MM.1S (cell line): ENCODE measurements around the gene YIPF4.
"Not testable (repeated sequence)": the region's sequence is repeated elsewhere in the genome, so short reads cannot be mapped to it uniquely, and the experiment has no call there.

Experiments used
- DNase-seq: peaks from one replicate; pipeline ENCODE4 v3.0.0-alpha.2; 2015
- H2AFZ ChIP-seq: fragments of 300-600 bp; sonication (generic); 2 replicates; pipeline ENCODE4 v1.6.0; 2016; ENCODE audit warnings: antibody characterized with exemption, low read length
- H3F3A ChIP-seq: fragments of 300-600 bp; sonication (generic); 2 replicates; pipeline ENCODE4 v1.6.1; 2016; ENCODE audit warnings: mild to moderate bottlenecking, antibody characterized with exemption, low read length, moderate library complexity, mixed read lengths; ENCODE audit not compliant: insufficient read depth
- H3K27ac ChIP-seq: fragments of 300-600 bp; sonication (generic); 2 replicates; pipeline ENCODE4 v1.5.1; 2016; ENCODE audit warnings: mild to moderate bottlenecking, low read length
- H3K27me3 ChIP-seq: fragments of 300-600 bp; sonication (generic); replicated peaks from 2 replicates; pipeline ENCODE4 v1.6.0; 2016; ENCODE audit warnings: low read length; ENCODE audit not compliant: insufficient read depth
- H3K36me3 ChIP-seq: fragments of 300-600 bp; sonication (generic); replicated peaks from 2 replicates; pipeline ENCODE4 v1.6.1; 2016; ENCODE audit warnings: mild to moderate bottlenecking, low read length, mixed read lengths; ENCODE audit not compliant: insufficient read depth
- H3K4me1 ChIP-seq: fragments of 300-600 bp; sonication (generic); 2 replicates; pipeline ENCODE4 v1.6.1; 2016; ENCODE audit warnings: low read length, mixed read lengths
- H3K4me2 ChIP-seq: fragments of 300-600 bp; sonication (generic); 2 replicates; pipeline ENCODE4 v1.6.0; 2016; ENCODE audit warnings: low read depth, low read length
- H3K4me3 ChIP-seq: fragments of 300-600 bp; sonication (generic); 2 replicates; pipeline ENCODE4 v1.5.1; 2016; ENCODE audit warnings: low read length, mixed read lengths
- H3K79me2 ChIP-seq: fragments of 300-600 bp; sonication (generic); 2 replicates; pipeline ENCODE4 v1.6.1; 2016; ENCODE audit warnings: mixed run types, low read length, mixed read lengths
- H3K9ac ChIP-seq: fragments of 300-600 bp; sonication (generic); 2 replicates; pipeline ENCODE4 v1.6.1; 2016; ENCODE audit warnings: low read length, mixed read lengths
- H3K9me2 ChIP-seq: fragments of 300-600 bp; sonication (generic); replicated peaks from 2 replicates; pipeline ENCODE4 v1.6.1; 2016; ENCODE audit warnings: mild to moderate bottlenecking, low read length, mixed read lengths; ENCODE audit not compliant: insufficient read depth
- H3K9me3 ChIP-seq: fragments of 300-600 bp; sonication (generic); replicated peaks from 2 replicates; pipeline ENCODE4 v1.6.1; 2016; ENCODE audit warnings: mild to moderate bottlenecking, low read length, mixed read lengths; ENCODE audit not compliant: insufficient read depth
- H4K20me1 ChIP-seq: fragments of 300-600 bp; sonication (generic); 2 replicates; pipeline ENCODE4 v1.6.1; 2016; ENCODE audit warnings: mild to moderate bottlenecking, low read length, moderate library complexity, mixed read lengths; ENCODE audit not compliant: insufficient read depth
- EZH2 ChIP-seq: fragments of 300-600 bp; sonication (generic); optimal IDR thresholded peaks from 2 replicates; pipeline ENCODE3; 2017; ENCODE audit warnings: low read depth, mild to moderate bottlenecking, antibody characterized with exemption, low read length, mixed read lengths
- EZH2phosphoT487 ChIP-seq: fragments of 300-600 bp; sonication (generic); IDR thresholded peaks from 2 replicates; pipeline ENCODE4 v1.6.1; 2018; ENCODE audit warnings: antibody characterized with exemption, low read length
- TF ChIP-seq, protein P1 (sequence below): fragments of 300-600 bp; sonication (generic); IDR thresholded peaks from 2 replicates; pipeline ENCODE4 v1.5.1; 2016; ENCODE audit warnings: antibody characterized with exemption, low read length, mixed read lengths

Gene YIPF4

DNA sequence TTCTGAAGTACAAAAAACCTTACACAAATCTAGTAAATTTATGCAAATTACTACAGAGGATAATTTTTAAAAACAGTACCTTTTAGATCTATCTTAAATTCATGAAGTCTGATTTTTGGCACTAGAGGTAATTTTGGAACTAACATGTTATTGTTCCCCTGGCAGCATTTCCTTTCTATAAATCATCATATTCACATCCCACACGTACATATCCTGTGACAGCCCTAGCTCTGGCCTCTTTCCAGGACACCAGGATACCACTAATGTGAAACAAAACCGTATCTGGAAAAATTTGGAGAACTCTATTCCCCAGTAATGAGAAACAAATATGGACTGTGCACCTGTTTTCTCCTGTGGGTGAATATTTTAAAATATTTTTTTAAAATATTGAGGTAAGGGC is 65.1 kb downstream of the YIPF4 start:
- Histone ChIP-seq H3K9ac (no peak overlapping the region), H2AFZ (no peak overlapping the region), H3K27ac (no peak overlapping the region), H4K20me1 (no peaks in the 10 kb centered on the region), H3K9me2 (no peaks in the 10 kb centered on the region), H3F3A (no peaks in the 10 kb centered on the region), H3K4me2 (no peak overlapping the region), H3K9me3 (no peaks in the 10 kb centered on the region), H3K79me2 (no peaks in the 10 kb centered on the region), H3K36me3 (no peaks in the 10 kb centered on the region), H3K4me3 (no peak overlapping the region), H3K27me3 (no peaks in the 10 kb centered on the region), H3K4me1 (no peaks in the 10 kb centered on the region)
- TF ChIP-seq EZH2 (no peak), EZH2phosphoT487 (no peak)
- TF ChIP-seq, protein P1, sequence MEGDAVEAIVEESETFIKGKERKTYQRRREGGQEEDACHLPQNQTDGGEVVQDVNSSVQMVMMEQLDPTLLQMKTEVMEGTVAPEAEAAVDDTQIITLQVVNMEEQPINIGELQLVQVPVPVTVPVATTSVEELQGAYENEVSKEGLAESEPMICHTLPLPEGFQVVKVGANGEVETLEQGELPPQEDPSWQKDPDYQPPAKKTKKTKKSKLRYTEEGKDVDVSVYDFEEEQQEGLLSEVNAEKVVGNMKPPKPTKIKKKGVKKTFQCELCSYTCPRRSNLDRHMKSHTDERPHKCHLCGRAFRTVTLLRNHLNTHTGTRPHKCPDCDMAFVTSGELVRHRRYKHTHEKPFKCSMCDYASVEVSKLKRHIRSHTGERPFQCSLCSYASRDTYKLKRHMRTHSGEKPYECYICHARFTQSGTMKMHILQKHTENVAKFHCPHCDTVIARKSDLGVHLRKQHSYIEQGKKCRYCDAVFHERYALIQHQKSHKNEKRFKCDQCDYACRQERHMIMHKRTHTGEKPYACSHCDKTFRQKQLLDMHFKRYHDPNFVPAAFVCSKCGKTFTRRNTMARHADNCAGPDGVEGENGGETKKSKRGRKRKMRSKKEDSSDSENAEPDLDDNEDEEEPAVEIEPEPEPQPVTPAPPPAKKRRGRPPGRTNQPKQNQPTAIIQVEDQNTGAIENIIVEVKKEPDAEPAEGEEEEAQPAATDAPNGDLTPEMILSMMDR, result no peak
- no peak for DNase-seq

GRCh38 chr2:32350797-32351196 is 73.1 kb downstream of the YIPF4 start:
- H3K27ac ChIP-seq, H3K27me3 ChIP-seq, H3K36me3 ChIP-seq, H3K4me1 ChIP-seq, H3K9ac ChIP-seq, DNase-seq, H3K9me3 ChIP-seq, H3K4me2 ChIP-seq, H3F3A ChIP-seq, H3K9me2 ChIP-seq, H4K20me1 ChIP-seq, H2AFZ ChIP-seq, H3K4me3 ChIP-seq, H3K79me2 ChIP-seq: not testable (repeated sequence)

DNA sequence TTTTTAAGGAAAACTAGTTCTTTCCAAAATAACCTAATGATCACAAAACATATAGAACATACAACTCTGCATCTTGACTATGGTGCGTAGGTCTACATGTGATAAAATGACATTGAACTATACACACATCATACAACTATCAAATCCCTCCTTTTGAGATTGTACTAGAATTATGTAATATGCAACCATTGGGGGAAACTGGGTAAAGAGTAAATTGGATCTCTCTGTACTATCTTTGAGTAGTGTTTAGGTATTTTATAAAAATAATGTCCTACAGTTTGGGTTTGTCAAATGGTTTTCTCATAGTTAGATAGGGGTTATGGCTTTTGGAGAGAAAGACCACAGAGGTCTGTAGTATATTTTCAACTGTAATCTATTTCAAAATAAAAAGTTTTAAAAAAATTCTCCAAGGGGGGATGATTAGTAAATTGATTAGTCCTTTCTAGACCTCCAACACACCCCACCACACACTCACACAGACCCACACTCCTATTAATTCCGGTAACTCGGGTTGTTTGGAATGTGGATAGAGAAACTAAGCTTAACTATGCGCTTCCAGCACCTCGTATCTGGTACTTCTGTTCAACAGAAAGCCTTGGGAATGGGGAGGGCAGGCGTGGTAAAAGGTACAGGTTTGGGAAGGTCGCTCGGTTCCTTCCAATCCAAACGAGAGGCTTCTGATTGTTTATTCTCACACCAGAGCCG is 78.4 kb downstream of the YIPF4 start:
- Histone ChIP-seq H2AFZ (peak overlapping the region; percentile 97), H3K9me2 (no peaks in the 10 kb centered on the region), H3K27me3 (no peaks in the 10 kb centered on the region), H4K20me1 (peaks cover 31% of the 10 kb centered on the region), H3K79me2 (peaks cover 40% of the 10 kb centered on the region), H3K4me1 (peaks cover 16% of the 10 kb centered on the region), H3K27ac (peak overlapping the region; percentile 80; the same call in 1 of the 2 replicates), H3K9me3 (no peaks in the 10 kb centered on the region), H3K4me3 (peak overlapping the region; percentile 100), H3K36me3 (peaks cover under 1% of the 10 kb centered on the region; the same call in 1 of the 2 replicates), H3K9ac (peak overlapping the region; percentile 91), H3K4me2 (peak overlapping the region; percentile 68), H3F3A (peaks cover 17% of the 10 kb centered on the region)
- DNase-seq, result no peak
- TF ChIP-seq, protein P1, result no peak
- TF ChIP-seq EZH2phosphoT487, result no peak
- TF ChIP-seq EZH2, result no peak

GRCh38 chr2:32356681-32357317 is 79.1 kb downstream of the YIPF4 start, which contains the start of gene BIRC6:
Gene BIRC6, plus strand, starts transcription at chr2:32357023. Its CDS starts 139 bp downstream, at chr2:32357162.
- no peaks in the 10 kb centered on the region for H3K9me2 ChIP-seq
- H3K4me3 ChIP-seq, result peak within 1 kb of the TSS; percentile 100
- peaks cover 46% of the 10 kb centered on the region for H3K79me2 ChIP-seq
- H3K27me3 ChIP-seq, result no peaks in the 10 kb centered on the region
- peaks cover 38% of the 10 kb centered on the region for H4K20me1 ChIP-seq
- H3K9ac ChIP-seq, result peak within 1 kb of the TSS; percentile 91
- peaks cover 3% of the 10 kb centered on the region; the same call in 1 of the 2 replicates for H3K36me3 ChIP-seq
- no peaks in the 10 kb centered on the region for H3K9me3 ChIP-seq
- TF ChIP-seq, protein P1, result no peak
- no peak for TF ChIP-seq EZH2
- TF ChIP-seq EZH2phosphoT487, result no peak
- H3K4me2 ChIP-seq, result peak within 1 kb of the TSS; percentile 68
- H3F3A ChIP-seq, result peaks cover 17% of the 10 kb centered on the region
- peak within 1 kb of the TSS; percentile 80 for H3K27ac ChIP-seq
- peaks cover 16% of the 10 kb centered on the region for H3K4me1 ChIP-seq
- peak; percentile 97 for DNase-seq
- peak within 1 kb of the TSS; percentile 97 for H2AFZ ChIP-seq
